NK-92 (cell line): Measurements from ENCODE around the gene SCN1A.
"Not testable (repeated sequence)": the region's sequence is repeated elsewhere in the genome, so short reads cannot be mapped to it uniquely, and the experiment has no call there.

Experiments used
- DNase-seq: peaks from one replicate; lab custom pipeline; 2025; ENCODE audit not compliant: unreplicated experiment; lab: John Stamatoyannopoulos, UW

Gene SCN1A

DNA sequence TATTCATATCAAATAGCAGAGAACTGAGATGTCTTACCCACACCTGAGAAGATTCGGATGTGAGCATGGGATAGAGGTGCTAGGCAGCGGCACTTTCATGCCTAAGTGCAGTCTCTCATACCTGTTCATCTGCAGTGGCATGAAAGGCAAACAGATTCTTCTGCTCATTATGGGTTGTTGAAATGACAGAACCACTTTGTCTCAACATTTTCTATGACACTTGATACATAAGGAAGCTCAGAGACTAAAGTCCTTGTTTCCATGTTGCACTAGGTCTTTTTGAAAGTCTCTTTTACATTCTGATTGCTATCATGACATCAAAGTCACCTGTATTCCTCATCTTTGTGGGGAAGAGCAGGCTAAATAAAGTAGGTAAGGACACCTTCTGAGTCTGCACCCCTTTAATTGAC lies 8.0 kb upstream of the SCN1A start:
- DNase-seq, result no peak

DNA sequence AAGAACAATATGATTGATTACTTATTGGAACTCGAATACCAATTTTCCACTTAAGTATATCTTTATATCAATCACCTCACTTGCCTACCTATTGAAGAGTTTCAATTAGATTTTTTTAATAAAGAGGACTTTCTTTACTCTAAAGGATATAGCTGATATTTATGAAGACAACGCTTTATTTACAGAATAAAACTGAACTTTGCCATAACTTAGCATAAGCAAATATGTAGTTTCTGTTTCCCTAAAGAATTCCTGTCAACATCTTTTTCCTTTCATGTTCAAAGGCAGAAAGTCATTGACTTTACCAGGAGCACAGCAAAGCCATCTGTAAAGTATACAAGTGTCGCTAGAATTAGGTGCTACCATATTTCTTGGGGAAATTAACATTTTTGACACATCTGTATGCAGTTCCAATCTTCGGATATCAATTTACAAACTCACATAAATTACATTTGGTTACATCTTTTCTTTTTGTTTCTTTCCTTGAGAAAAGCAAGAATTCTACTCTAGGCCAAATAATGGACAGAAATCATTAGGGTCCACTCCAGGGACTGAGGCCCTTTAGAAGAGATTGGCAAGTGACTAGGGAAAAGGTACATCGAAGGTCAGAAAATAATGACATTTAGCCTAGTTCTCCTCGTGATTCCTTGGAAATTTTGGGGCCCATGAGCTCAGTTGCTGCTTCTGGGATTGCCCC lies 7.5 kb upstream of the SCN1A start:
- DNase-seq, result no peak

GRCh38 chr2:166134252-166135151 lies 6.7 kb upstream of the SCN1A start:
- no peak for DNase-seq

GRCh38 chr2:166133653-166134052 lies 5.8 kb upstream of the SCN1A start:
- no peak for DNase-seq

GRCh38 chr2:166128156-166128505 lies 311 bp upstream of the SCN1A start:
- DNase-seq, result no peak

DNA sequence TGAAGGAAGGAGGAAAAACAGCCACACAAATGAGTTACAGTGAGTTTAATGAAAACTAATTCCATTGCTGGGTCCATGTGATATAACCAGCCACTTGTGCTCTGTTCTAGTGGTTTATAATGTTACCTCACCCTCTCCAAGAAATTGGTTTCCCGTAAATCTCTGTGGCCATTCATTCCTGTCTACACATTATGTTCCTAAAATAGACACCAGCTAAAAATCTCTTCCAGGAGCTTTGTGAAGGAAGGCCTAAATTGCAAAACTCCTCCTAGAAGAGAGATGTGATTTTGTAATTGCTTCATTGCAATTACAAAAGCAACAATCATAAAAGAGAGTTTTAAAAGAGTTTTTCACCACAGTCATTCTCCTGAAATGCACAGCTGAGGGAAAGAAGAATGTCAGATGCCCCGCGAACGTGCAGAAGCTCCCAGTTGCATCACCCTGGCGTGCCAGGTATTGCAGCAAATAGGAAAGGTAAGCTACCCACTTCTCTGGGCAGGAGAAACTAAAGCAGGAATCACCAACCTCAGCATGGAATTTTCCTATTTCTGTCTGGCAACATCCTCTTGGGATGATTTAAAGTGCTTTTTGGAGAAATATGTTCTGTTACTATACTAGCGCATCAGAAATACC lies 1.7 kb downstream of the SCN1A start:
- DNase-seq, result no peak

- DNase-seq, result no peak
Measured at GRCh38 chr2:166125557-166125956, 2.3 kb downstream of the SCN1A start.

GRCh38 chr2:166118180-166118579 lies 9.6 kb downstream of the SCN1A start:
- DNase-seq, result no peak

GRCh38 chr2:166117491-166117890 lies 10.3 kb downstream of the SCN1A start:
- no peak for DNase-seq

DNA sequence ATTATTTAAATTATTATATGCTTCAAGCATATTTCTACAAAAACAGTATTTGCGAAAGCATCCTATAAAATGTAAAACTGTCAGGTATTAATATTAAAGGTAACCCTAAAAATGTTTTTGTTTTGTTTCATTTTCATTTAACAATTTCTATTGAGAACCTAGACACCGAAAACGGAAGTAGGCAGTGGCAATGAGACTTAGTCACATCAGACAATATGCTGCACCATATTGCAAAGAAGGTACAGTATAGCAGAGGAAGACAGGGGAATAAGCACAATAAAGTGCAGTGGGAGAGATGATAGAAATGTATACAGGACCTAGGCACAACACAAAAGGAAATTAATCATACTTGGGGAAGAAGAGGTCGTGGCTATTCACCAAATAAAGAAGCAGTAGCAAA lies 12.2 kb downstream of the SCN1A start:
- no peak for DNase-seq

- DNase-seq, result no peak
Measured at GRCh38 chr2:166112193-166112605, 15.6 kb downstream of the SCN1A start.

DNA sequence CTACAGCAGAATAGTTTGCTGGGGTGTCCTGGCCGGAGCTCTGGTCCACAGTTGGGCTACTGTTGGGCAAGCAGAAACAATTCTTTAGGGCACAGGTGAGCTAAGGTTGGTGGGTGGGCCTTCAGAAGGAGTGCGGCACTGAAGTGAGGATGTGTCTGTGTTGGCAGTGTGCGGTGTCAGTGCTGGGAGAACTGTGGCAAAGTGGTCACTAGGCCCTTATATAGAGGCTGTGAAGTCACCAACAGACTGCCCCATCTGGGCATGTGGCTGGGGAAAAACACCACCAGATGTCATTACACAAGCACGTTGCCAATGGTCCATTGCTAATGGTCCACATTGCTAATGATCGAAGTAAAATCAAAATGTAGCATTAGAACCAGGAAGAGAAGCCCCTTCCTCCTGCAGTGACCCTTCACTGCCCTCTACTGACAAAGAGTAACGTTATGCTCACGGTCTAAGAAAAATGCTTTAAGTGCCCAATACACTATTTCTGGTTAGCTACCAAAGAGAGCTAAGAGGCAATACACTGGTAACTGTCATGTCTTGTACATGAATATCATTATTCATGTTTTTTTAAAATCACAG lies 21.3 kb downstream of the SCN1A start:
- no peak for DNase-seq

DNA sequence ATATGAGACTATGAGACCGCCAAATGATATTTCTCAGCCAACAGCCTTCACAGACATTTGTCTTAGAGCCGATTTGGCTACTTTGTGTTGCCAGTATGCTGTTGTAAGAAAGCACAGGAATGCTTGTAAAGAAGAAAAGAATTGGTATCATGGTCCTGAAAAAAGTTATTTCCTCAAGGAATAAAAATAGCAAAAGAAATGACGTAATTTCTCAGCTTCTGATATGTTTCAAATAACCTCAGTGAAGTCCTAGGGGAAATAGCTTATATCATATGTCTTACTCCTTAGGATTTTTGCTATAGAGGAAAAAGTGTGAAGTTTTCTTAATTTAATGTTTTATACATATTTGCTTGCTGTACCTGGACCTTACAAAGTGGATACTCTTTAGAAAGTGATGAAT lies 23.0 kb downstream of the SCN1A start:
- no peak for DNase-seq

GRCh38 chr2:166104084-166104483 lies 23.7 kb downstream of the SCN1A start:
- no peak for DNase-seq

DNA sequence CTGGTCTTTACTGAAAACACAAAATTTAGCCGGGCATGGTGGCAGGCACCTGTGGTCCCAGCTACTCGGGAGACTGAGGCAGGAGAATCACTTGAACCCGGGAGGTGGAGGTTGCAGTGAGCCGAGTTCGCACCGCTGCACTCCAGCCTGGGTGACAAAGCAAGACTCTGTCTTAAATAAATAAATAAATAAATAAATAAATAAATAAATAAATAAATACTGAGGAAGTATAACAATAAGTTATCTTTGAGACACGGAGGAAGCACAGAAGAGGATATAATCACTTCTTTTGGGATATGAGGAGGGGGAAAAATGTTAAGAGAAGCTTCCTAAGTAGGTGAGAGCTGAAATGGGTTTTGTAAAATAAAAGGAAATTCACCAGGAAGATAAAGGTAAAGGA lies 24.5 kb downstream of the SCN1A start:
- not testable (repeated sequence) for DNase-seq

GRCh38 chr2:166094325-166094724 lies 33.5 kb downstream of the SCN1A start:
- no peak for DNase-seq

DNA sequence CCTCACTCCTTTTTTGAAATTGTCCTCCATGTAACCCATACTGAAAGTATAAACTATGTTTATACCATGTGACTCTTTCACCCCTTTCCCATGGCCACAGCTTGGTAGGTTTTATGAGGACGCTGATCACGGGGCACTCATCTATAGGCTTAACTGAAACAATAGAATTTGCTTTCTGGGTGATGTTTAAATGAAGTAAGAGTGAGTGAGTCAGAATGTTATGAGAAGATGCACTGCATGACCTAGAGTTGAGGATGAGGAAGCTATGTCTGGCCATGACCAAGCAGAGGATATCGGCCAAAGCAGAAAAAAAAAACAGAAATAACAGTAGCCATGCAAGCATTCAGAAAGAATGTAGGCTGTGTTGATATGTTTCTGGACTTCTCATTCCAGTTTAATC lies 34.9 kb downstream of the SCN1A start:
- DNase-seq, result no peak

DNA sequence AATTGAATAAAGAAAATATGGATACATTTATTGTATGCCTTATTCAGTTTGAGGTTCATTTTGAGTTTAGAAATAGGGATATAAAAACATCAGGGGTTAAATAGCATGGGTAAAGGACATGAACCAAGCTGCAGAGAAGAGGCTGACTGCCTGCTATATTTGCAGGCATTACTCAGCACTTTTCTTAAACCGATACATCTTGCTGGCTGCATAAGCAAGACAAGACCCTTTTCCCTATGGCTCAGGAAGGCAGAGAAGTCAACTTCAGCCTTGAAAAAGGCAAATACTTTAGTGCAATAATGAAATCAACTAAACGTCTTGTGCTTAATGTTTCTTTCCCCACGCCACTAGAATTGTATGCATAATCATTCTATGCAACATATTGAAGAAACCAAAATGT lies 36.4 kb downstream of the SCN1A start:
- DNase-seq, result no peak

DNA sequence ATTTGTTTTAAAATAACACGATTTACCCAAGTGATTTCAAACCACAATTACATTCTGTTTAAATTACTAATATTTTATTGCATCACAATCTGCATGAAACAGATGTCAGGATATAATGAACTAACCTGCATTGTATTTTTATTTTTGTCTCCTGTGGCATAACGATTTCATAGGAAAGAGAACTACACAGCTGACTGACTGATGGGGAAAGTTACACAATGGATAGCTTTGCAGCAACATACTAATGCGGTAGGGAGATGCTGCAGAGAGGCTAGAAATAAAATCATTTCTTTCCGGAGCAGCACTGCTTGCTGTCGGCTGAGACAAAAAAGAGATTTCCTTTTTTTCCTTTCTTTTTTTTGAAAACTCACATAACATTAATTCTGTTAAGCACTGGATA lies 36.9 kb downstream of the SCN1A start:
- no peak for DNase-seq

- no peak for DNase-seq
Measured at GRCh38 chr2:166090346-166090745, 37.5 kb downstream of the SCN1A start.

- DNase-seq, result no peak
Measured at GRCh38 chr2:166088634-166089033, 39.2 kb downstream of the SCN1A start.

DNA sequence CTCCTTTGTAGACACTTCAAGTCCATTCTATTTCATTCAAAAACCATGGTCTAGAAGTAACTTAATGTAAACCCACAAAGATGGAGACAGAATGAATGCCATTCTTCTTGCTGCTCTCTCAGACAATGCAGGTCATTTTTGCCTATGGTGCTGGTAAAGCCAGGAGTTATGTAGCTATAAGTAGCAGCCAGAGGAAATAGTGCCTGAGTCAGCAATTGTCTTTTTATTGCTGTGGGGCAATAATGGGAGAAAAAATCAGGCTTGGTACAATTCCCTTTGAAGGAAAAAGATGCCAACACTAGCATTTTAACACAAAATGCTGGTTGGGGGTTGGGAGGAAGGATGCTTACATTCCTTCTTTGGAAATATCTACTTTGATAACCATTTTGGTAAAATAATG lies 43.5 kb downstream of the SCN1A start:
- DNase-seq, result no peak
